Epidermal melanocyte (primary cell): Measurements from ENCODE around the gene BCL11B.

Experiments
- DNase-seq: peaks from one replicate; pipeline ENCODE4 v3.0.0; 2011; ENCODE audit warnings: low spot score; ENCODE audit not compliant: insufficient read length

BCL11B gene

DNA sequence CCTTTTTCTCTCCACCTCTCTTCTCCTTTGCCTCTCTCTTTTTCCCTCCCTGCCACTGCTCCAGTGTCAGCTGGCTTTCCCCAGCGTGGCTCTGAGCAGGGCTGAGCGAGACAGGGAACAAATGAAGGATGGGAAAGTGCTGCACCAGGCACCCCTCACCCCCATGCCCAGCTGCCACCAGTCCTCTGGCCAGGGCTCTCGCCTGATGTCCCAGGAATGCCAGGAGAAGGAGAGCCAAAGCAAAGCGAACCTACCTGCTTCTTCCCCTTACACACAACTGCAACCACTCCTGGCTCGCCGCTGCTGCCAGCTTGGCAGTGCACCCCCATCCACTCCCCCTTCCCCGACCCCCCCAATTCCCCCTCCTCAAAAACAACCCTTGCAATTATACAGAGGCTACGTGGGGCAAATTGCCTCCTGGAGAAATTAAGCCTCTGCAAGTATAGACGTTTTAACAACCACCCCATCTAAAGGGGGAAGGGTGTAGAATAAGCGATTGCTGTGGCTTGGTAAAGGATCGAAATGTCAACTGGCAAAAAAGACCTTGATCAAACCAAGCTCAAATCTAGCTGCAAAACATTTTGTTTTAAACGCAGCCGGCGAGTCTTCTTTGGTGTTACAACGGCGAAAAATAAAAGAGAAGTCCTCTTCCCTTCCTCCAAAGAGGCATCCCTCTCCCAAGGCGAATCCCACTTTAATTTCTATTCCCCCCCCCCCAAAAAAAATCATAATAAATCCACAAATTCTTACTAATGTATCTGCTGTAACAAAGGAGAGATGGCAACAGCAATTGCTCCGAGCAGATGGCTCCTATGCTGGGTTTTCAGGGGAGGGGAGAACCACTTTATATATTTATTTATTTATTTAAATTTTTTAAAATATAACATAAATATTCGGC is 2.9 kb downstream of the BCL11B start:
- DNase-seq: no peak

DNA sequence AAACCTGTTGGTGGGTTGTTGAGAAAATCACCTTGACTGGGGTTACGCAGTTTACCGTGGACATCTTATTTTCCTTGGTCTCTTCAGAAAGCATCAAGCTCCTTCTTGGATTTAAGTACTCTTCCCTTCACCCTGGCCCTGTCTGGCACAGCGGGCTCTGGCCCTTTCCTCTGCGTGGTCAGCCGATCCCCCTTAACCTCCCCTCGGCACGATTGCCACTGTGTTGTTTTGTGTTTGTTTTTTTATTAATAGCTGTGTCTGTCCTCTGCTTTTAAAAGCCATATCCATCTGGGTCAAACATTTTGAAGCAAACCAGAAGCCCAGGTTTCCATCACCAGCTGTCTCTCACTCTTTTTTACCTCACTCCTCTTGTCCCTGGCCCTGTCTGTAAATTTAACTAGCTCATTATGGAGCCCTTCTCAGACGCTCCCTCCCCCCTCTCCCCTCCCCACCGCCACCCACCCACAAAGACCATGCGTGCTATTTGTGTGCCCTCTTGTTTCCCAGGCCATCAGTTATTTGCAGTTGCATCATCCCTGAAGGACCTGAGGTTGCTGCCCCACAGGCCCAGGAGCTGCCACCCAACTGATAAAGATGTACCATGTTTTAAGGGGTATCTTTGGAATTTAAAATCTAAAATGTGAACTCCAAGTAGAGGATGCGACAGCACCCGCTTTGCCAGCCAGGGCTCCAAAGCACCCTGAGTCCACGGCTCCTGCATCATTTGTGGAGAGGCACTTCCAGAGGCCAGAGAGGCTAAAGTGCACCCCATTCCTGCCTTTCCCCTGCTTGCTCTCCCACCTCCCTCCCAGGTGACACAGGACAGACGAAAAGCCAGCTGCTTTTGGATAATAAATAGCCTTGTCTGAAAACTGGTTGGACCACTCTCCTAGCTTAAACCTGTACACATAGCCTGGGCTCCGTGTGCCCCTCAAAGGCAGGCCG is 3.9 kb downstream of the BCL11B start:
- no peak for DNase-seq

DNA sequence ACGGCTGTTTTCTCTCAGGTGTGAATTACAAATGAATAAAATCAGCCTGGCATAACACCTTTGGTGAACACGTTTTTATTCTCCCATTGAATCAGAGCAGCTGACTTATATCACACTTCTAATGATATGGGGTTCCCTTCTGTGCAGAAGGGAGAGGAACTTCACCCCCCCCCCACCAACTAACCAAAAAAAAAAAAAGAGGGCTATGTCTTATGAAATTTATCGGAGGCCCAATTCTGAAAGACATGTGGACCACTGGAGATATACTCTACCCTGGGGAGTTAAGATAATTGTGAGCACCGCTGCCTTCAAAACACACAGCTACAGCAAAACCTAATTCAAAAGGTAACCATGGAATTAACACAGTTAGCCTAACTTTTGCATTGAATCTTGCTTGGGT is 4.6 kb downstream of the BCL11B start:
- no peak for DNase-seq

DNA sequence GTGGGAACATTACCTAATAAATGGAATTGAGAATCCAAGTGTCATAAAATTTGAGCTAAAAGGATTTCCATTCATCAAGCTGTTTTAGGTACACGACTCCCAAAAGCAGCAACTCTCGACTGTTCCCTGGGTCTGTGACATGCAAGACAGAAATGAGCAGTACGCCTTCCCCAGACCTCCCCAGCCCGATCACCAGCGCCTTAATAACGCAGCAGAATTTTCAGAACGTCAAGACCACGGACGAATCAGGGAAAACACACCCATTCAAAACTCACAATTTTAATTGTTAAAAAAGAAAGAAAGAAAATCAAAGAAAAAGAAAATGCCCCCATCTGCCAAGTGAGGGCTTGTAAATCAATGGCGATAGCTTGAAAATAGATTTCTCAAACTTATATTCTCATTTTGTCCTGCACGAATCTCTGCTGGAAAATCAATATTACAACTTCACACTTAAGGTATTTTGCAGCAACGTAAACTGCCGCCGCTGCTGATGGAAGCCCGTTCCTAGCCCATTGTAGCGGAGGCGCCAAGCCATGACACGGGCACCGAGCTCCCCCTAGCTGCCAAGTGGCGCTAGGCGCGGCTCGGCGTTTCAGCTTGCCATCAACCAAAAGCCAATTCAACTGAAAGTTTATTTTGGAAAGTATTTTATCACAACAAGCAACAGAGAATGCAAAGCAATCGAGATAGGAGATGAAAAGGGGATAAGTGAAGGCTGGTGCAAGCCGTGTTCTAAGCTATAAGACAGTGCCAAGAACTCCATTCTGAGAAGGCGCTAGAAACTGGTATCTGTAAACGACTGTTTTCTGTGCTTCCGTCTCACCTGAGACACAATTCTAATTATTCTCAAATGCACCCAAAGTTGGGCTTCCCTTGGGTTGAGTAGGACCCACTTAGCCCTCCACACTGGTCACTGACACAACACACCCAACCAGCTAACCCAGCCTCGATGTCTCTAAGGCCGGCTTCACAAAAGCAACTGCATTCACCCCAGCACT is 5.5 kb downstream of the BCL11B start:
- peak; percentile 83 for DNase-seq

DNA sequence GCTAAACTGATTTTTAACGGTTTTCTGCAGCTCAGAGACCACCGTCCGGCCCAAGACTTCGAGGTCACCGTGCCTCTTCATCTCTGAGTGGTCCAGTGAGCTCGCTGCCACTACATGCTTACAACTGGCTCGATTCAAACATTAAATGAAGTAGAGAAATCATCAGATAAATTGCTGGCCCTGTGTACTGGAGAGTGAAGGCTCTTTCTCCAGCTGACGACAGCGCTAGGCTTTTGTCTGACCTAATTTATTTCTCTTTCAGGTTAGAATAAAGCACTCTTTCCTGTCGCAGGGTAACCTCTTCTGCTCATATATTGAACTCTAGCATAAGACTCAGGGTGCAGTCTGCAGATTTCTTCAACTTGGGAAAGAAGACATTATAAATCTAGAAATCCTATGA is 6.4 kb downstream of the BCL11B start:
- DNase-seq: no peak

DNA sequence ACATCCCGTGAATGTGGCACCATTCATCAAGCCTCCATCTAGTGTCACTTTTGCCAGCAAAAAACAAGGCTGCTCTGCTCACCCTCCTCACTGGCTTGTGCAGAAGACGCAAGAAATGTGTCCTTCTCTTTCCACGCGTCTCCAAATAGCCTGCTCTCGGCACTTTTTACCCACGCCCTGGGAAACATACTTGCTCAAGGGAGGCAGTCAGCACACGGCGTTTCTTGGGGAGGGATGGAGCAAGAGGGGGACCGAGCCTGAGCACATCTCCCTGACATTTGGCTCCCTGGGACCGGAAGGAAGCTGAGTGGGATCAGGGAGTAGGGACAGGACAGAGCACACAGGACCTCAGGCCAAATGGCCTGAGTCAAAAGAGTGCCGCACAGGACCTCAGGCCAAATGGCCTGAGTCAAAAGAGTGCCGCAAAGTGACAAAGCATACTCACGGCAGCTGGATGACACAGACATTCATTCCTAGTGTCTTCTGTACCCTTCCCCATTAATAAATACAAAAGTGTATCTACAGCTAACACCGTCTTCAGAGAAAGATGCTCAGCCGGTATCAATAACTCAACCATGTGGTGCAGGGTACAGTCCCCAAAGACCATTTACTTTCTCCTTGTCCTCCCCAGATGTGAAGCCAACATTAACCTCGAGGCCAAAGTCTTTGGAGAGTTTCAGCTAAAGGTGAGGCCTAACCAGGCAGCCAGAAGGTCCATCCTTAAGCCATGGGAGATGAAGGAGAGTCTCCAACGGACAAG is 7.1 kb downstream of the BCL11B start:
- no peak for DNase-seq

DNA sequence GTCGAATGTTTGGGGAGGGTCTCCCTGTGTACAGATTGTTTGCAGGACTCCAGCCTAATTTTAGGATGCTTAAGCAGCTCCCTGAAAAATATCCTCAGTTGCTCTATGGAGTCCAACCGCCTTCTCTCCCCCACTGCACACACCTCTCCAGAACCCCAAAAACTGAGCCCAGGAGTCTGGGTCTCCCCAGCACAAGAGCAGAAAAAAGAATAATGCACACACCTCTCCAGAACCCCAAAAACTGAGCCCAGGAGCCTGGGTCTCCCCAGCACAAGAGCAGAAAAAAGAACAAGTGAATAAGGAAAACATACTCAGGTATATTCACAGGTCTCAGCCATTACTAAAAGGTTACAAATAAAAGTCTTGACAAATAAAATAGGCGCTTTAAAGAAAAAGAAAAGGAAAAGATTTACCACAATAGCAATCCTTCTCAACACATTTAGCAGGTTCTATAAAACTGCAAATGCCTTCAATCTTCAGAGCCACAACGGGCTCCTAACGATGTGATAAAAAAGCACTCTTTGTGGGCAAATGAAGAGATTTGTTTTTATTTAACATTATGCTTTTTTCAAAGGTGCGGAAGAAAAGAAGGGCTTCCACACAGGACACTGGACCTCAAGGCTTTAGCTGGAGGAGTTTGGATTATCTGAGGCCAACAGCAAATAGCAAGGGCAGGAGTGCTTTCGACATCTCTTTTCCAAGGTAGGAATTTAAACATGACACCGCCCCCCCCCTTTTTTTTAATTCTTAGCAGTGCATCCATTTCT is 8.2 kb downstream of the BCL11B start:
- no peak for DNase-seq

DNA sequence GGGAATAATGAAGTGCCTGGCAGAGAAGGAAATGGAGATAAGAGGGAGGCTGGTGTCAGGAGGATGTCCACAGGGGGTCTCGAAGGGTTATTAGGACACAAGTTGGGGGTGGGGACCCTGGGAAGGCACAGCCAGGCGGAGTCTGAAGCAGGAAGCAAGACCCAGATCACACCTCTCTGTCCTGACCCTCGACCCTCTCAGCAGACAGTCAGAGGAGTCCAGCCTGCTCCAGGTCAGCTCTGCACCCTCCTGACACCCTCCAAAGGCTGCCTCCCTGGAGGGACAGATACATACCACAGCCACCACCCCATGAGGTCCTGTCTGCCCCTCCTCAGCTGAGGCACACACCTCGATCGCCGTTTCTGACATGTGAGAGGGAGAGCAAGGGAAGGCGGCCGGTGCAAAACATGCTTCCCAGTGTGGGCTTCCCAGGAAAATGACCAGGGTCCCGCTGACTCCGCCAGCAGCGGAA is 9.0 kb downstream of the BCL11B start:
- no peak for DNase-seq

DNA sequence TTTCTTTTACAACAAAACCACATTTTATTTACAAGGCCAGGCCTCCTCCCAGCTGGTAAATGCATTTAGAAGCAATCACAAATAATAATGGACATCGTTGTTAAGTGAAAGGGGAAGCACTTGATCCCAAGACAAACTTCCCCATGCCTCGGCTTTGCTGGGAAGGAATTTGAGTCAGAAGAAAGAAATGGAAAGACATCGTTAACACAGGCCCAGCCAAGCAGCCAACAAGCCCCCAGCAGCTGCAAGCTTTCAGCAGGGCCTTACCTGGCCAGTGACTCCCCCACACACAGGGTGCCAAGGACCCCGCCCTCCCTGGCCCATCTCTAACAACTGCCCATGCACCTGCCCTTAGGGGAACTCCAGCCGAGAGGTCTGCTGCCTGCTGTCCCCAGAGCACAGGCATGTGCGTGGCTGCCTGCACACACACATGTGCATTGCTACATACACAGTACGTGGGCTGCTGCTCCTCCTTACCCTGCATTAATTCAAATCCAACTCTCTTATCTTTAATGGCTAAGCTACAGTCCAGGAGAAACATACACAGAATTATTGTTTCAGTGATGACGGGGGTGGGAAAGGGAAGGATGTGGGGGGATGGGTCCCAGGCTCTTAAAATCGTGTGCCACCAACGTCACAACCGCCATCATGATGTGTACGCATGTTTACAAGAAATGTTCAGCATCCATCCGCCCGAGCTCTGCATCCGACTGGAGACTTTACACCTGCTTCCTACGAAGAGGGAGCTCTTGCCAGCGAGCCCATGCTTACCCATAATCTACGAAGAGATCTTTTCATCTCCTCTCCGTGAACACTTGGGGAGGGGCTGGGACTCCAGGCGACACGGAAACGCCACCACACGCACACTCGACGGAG is 9.8 kb downstream of the BCL11B start:
- DNase-seq: no peak

DNA sequence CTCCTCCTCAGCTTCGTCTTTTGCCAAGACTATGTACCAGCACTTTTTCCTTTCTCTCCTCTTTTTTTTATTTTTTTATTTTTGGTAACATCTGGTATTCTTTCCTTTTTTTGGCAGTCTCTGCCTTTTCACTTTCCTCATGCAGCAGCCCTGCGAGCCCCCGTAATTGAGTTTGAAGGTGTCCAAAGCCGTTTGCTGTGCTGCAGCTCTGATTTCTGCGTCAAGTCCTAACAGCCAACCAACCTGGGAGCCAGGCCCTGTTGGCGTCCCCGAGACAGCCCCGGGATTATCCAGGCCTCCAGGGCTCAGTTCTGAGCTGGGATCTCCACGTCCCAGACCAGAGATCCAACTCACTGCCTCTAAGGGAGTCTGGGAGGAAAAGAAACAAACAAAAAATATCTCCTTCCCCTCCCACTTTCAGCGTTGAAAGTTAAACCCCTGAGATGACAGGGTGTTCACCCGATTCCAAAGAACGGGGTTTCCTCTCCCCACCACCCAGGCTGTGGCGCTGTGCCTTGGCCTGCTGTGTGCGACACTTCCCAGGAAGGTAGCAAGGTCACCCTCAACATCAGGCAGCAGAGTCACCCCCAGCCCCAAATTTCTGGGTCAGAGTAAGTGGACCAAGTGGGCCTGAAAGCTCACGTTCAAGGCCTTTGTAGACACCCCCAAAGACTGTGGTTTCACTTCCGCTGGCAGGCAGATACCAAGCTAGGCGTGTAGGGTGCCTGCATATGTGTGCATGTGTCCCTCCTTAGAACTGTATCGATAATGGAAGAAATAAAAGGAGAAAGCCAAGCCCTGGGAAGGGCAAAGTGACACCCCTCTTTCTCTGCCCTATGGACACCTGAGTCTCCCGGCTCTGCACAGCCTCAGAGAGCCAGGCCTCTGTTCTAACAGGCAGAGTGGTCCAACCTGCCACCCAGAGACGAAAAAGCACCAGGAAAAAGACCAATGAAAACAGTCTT is 11.1 kb downstream of the BCL11B start:
- DNase-seq: no peak

DNA sequence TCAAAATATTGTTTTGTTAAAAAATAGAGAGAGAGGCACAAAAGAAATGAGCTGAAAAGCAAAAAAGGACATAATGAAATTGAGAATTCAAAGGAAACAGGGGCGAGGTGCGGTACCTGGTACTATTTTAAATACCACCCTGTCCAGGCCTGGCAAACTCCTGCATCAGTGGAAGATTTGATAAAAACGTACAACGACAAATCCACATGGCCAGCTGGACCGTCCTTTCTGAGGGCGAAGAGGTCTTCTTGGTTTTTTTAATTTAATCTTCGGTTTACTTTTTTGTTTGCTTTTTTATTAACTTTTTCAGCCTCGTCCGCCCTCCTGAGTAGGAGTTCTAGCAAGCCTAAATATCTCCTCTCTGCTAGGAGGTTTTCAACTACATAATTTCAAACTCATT is 11.9 kb downstream of the BCL11B start:
- DNase-seq: no peak

DNA sequence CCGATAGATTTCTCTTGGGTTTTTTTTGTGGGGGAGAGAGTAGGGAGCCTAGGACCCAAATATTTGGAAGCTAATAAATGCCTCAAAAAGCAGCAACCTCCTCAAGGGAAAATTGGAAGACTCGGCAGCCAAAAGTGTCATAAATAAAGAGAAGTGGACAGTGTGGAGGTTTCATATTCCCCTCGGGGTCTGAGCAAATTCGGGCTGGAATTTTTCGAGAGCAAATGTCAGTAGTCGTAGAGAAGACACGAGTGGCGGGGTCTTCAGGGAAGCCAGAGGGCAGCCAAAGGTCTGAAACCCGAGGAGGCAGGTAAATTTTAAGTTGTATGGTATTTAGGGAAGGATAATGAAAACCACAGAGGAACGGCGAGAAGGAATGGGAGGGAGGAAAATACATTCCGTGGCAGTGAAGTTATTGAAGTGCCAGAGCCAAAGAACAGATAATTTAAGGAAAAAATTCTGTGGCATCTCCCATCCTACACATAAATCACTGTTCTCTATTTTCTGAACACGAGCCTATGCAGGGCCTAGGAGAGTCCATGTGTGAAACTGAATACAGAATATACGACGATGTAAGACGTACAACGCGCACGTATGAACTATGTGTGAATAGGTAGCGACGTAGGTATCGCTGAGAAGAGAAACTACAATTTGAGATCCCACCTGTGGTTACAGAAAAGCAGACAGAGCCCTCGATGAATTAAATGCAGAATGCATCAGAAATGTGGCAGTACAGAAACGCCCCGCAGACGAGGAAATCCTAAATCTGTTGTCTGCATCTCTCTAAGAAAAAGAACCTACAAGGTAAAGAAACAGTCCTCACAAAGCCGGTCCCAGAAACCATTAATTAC is 12.9 kb downstream of the BCL11B start:
- no peak for DNase-seq

DNA sequence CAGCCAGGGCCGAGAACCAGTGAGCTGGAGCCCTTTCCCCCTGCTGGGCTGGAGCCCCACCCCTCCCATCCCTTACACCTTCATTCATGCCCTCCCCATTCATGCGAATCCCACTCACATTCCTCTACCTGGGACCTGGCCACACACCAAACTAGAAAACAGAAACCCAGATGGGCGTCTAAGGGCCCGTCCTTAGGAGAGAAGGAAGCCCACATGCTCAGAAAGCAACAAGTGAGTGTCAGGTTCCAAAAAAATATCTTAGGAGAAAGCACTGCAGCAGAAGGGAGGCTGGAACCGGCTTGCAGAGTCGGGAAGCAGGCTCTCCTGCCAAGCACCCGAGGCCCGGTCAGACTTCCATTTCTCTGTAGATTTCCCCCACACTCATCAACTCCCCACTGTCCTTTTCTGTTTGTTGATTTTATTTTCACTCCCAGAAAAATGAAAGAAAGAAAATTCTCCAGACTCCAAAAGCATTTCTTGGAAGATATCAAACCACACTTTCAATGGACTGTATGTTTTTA is 13.6 kb downstream of the BCL11B start:
- DNase-seq: no peak

DNA sequence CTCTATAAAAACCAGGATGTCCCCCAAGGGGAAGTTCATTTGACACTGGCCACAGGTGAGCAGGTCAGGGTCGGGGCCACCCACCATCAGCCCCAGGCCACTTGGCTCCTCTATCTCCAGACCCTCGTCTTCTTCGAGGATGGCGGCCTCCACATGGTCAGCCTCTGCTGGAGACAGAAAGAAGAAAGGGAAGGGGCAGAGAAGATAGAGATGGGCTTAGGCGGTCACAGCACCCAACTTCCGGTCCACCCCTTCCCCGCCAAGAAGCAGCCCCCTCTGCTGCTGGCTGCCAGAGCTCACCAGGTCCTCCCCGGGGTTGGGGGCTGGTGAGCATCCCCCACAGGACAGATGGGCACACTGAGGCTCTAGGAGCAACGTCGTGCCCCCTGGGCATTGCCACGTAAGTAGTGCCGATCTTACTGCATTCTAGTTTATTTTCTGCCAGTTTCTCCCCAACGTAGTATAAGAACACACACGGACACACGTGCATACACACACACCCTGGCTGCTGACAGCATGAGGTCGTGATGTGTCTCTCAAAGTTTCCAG is 14.2 kb downstream of the BCL11B start:
- DNase-seq: no peak

DNA sequence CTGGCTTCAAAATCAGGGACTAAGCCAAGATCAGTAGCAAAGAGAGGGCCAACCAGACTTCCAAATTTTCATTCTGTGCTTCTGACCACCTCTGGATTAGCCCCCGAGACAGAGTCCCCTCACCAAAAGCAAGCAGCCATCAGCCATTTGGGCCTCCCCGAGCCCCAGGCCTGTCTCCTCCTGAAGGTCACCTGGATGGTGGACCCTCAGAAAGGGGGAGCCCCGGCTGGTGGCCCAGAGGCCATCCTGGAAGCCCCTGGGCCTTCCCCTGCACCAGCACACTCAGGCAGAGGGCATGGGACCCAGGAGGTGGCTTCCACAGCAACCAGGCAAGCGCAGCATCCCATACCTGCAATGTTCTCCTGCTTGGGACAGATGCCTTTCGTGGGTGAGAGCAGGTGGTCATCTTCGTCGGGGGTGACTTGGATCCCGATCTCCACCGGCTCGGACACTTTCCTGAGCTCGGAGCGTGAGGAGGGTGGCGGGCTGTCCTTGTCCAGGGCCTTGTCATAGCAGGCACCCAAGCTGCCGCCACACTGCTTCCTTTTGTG is 14.8 kb downstream of the BCL11B start:
- DNase-seq: no peak

DNA sequence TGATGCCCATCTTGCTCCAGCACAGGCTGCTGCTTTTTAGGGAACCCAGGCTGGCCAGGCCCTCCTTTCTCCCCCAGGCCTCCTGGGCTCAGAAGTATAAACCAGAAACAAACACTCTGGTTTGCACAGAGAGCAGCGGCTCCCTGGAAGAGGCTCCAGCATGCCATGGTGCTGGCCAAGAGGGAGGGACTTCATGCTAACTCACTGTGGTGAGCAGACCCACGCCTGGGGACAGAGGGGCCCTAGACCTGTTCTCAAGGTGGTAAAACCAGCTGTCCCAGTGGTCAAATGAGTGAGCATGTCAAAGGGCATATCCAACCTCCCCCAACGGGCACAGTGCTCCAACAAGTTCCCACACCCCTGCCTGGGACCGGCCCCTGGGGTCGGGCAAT is 15.5 kb downstream of the BCL11B start:
- no peak for DNase-seq
